ENCODE data around the gene SCO1.
"Not testable (repeated sequence)": the region's sequence is repeated elsewhere in the genome, so short reads cannot be mapped to it uniquely, and the experiment has no call there.

Gene SCO1

GRCh38 chr17:10725262-10725661 lies 27.9 kb upstream of the SCO1 start:
- DNase-seq = no peak

GRCh38 chr17:10724546-10725195 lies 27.3 kb upstream of the SCO1 start:
- no peak for DNase-seq

GRCh38 chr17:10718547-10718946 lies 21.2 kb upstream of the SCO1 start:
- DNase-seq = no peak

- no peak for DNase-seq
These were observed 18.9 kb upstream of the SCO1 start for GRCh38 chr17:10716218-10716617.

- no peak for DNase-seq
These were observed 16.0 kb upstream of the SCO1 start for GRCh38 chr17:10713318-10713717.

GRCh38 chr17:10705727-10706126 lies 8.4 kb upstream of the SCO1 start:
- no peak for DNase-seq

GRCh38 chr17:10702574-10702973 lies 5.2 kb upstream of the SCO1 start:
- DNase-seq = no peak

GRCh38 chr17:10699856-10700255 lies 2.5 kb upstream of the SCO1 start:
- peak; percentile 48 for DNase-seq

GRCh38 chr17:10698096-10698818 lies 924 bp upstream of the SCO1 start:
- no peak for DNase-seq

- DNase-seq = not testable (repeated sequence)
These were observed 1.4 kb downstream of the SCO1 start for GRCh38 chr17:10695875-10696407.

- no peak for DNase-seq
These were observed 9.8 kb downstream of the SCO1 start for GRCh38 chr17:10687499-10687898.

- DNase-seq = peak; percentile 34
These were observed 13.5 kb downstream of the SCO1 start for GRCh38 chr17:10683853-10684252.

- no peak for DNase-seq
These were observed 15.4 kb downstream of the SCO1 start for GRCh38 chr17:10681866-10682446.

GRCh38 chr17:10674704-10675103 lies 22.6 kb downstream of the SCO1 start:
- no peak for DNase-seq

GRCh38 chr17:10673312-10673711 lies 24.0 kb downstream of the SCO1 start:
- no peak for DNase-seq

- DNase-seq = no peak
These were observed 28.6 kb downstream of the SCO1 start for GRCh38 chr17:10668775-10669174.

GRCh38 chr17:10666906-10667305 lies 30.4 kb downstream of the SCO1 start:
- no peak for DNase-seq

GRCh38 chr17:10664571-10664970 lies 32.8 kb downstream of the SCO1 start:
- DNase-seq = no peak

- no peak for DNase-seq
These were observed 34.1 kb downstream of the SCO1 start for GRCh38 chr17:10663231-10663630.

GRCh38 chr17:10661437-10661836 lies 35.9 kb downstream of the SCO1 start:
- DNase-seq = no peak

- DNase-seq = no peak
These were observed 39.5 kb downstream of the SCO1 start for GRCh38 chr17:10657879-10658278.

GRCh38 chr17:10657148-10657547 lies 40.2 kb downstream of the SCO1 start, which contains the start of gene MYH3:
MYH3 (minus strand) TSS chr17:10657309; CDS start chr17:10655064, 2,245 bp downstream.
- no peak for DNase-seq

- no peak for DNase-seq
These were observed 43.3 kb downstream of the SCO1 start for GRCh38 chr17:10653987-10654386.

Measured in activated CD4-positive, alpha-beta T cell treated with anti-CD3 and anti-CD28 coated beads, Interleukin-2, Interleukin-6, amounts not matched to agents 100 ng/mL and 50 ng/mL, durations not matched to agents 16 hours and 8 hours (primary cell).